NCI-H345 treated with DMSO at 0.1 percent for 48 hours (cell line): ENCODE results near the gene NPTXR.

Source experiments
- DNase-seq: peaks from one replicate; lab custom pipeline; 2025; ENCODE audit not compliant: unreplicated experiment; lab: John Stamatoyannopoulos, UW

NPTXR gene

DNA sequence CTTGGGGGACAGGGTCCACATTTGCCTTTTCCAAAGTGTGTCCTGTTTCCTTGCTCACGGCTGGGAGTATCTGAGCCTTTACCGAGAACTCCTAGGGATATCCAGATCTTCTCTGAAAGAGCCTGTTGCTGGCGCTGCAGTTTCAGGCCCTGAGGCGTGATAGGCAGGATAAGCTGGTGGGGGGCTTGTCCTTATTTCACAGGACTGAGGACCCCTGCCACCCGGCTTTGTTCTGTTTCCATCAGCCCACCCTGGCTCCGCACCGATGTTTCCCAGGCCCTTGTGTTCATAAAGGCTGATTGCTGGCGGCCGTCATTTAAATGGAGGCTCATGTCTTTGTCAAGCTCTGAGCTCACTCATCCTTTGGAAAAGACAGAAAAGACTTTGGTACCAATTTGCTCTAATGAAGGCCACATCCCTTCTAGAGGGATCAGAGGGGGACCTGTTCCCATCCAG is 9.4 kb upstream of the NPTXR start:
- no peak for DNase-seq

DNA sequence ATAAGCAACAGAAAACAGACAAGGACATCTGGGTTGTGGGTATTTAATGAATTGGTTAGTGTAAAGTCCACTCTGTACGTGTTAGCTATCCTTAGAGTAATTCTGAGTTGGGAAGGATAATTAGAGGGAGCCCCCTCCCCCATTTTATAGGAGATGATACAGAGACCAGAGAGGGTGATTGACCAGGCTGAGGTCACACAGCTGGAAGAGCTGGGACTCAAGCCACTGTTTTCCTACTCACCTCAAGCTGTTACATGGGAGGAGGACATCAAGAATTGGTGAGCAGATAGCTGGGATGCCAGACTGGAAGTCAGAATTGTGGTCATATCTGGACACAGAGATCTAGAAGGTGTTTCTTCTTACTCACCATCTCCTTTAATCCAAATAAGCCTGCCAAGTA is 8.7 kb upstream of the NPTXR start:
- DNase-seq: no peak

DNA sequence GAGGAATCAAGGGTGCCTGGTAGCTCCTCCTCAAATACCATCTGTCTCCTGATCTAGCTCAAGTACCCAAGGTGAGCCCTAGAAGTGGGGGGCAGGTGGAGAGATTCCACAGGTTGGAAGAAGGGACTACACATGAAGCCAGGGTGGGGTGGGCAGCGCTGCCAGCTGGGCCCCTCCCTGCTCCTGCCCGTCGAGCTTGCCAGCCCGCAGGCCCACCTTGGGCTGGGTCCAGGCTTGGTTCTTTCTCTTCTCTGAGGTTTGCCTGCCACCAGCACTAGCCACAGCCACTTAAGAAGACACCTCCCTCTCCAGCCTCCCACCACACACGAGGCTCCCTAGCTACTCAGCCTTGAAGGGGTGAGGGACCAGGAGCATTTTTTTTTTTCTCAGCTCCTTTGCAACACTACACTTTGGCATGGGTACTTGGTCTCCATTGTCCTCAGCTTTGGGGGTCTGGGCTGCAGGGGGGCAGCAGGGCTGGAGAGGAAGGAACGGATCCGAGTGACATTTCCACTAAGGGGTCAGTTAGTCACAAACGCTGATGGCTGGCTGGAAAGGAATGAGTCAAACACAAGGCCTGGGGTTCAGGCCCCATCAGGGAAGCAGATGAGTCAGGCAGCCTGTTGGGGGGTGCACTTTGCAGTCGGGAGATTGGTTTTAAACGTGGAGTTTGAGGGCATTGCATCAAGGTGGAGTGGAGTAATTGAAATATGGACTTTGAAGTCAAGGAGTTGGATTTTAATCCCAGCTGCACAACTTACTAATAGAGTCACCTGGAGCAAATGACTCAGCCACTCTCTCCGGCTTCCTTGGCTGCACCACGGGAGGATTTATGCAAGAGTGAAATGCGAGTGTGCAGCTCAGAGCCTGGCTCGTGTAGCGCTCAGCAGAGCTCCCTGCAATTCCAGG is 7.4 kb upstream of the NPTXR start:
- DNase-seq: no peak

DNA sequence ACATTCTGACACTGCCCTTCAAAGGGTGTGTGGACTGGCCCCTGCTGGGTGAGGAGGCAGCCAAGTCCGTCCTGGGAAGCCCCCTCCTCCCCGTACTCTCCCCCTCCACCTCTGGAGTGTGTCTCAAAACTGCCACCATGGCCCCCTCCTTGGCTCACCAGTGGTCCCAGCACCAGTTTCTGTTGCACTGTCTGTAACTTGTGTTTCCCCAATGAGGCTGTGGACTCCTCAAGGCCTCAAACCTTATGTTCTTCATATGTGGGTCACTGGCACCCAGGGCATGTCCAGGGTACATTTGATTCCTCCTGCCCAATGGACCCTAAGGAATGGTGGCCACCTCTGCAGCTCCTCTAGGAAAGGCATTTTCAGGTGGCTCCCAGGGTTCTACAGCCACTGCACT is 6.6 kb upstream of the NPTXR start:
- DNase-seq: no peak

DNA sequence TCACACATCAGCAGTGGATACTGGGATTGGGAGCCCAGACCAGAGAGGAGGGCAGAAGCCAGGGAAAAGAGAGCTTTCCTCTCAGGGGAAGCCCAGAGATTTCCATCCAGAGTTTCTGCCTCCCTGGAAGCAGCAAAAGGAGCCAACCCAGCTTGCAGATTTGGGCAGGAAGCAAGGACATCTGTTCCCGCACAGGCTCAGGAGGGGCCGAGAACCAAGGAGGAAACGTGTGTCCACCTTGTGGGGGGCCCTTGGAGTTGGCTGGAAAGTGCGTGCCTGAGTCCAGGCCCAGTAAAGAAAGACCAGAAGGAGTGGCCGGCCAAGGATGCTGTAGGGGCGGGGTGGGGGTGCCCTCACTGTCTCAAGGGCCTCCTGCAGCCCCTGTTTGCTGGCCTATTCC is 6.0 kb upstream of the NPTXR start:
- DNase-seq: no peak

DNA sequence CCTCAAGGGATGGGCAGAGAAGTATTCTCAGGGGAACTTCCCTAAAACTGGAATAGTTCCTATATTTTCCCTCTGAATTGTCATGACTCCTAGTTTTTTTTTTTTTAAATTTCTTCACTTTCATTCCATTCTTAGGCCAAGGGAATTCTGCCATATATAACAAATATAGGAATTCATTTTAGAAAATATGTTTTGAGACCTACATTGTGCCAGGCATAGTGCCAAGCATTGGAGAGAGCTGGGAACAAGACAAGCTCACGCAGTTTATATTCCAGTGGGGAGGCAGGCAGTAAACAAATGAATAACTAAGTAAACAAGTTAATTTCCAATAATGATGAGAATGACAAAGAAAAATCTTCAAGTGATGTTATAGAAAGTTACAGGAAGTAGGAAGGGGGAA is 2.6 kb upstream of the NPTXR start:
- no peak for DNase-seq

DNA sequence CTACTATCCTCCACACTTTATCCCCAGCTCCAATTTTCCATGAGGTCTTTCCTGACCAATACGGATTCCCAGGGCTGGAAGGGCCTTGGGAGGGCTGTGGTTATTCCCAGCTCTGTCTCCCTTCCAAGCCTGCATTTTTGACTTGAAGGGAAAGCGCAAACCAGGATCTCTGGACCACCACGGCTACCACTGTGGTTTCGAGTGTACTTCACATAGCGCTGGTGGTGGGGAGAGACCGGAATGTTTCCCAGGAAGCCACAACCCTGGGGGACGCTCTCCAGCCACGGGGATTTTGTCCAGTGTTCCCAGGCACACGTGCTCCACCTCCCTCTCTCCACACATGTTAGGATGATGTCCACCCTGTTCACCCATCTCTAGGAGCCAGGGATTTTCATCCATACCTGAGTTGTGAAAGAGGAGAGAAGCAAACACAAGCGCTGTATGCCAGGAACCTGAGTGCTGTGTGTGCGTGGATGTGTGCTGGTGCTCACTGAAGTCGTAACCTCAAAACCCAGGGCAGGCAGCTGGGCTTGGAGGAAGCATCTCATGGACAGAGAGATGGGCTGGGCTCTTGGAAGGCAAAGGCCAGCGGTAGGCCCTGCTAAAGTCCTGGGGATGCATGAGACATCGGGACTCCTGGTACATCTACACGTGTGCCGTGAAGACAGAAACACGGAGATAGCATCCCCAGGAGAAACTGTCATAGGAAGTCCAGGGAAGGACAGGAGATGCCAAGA is 1.3 kb upstream of the NPTXR start:
- no peak for DNase-seq

DNA sequence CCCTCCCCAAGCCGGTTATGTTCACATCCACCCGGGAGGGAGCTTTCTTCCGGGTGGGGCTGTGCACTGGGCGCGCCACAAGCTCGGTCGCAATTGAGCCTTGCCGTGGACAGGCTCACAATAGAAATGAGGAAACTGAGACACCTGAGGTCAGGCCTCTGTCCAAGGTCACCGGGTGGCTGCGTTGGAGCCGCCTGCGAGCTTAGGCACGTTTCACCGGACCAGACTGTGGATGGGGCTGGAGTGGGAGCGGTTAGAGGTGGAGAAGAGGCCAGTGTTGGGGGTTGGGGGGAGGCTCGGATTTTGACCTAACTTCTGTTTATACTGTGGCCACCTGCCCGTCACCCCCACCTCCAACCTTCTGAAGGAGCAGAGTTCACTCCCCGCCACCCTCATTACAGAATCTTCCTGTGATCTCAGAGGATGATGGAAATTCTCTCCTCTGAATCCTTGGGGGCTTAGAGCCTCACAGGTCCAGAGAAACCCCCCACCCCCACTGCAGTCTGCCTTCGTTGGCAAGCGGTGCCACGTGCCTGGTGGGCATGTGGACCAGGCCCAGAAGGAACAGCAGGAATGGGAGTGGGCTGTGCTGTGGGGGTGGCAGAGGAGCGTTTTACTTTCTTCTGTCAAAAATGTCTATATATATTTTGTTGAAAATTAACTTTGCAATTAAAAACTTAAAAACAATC is 631 bp upstream of the NPTXR start:
- no peak for DNase-seq

DNA sequence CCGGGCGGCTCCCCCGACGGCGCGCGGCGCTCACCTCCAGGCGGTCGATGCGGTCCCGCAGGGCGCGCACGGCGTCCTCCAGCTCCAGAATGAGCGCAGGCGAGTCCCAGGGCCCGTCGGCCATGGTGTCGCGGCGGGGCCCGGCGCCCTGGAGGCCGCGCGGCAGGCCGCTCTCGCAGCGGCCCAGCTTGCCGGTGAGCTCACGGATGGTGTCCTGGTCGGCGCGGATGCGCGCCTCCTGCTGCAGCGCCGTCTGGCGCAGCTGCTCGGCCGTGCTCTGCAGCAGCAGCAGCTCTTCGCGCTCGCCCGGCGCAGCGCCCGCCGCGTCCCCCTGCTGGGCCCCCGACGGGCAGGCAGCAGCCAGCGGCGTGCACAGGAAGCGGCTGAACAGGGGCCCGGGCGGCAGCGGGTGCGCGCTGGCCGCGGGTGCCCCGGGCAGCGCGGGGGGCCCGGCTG is 599 bp downstream of the NPTXR start:
- DNase-seq: peak; percentile 19

DNA sequence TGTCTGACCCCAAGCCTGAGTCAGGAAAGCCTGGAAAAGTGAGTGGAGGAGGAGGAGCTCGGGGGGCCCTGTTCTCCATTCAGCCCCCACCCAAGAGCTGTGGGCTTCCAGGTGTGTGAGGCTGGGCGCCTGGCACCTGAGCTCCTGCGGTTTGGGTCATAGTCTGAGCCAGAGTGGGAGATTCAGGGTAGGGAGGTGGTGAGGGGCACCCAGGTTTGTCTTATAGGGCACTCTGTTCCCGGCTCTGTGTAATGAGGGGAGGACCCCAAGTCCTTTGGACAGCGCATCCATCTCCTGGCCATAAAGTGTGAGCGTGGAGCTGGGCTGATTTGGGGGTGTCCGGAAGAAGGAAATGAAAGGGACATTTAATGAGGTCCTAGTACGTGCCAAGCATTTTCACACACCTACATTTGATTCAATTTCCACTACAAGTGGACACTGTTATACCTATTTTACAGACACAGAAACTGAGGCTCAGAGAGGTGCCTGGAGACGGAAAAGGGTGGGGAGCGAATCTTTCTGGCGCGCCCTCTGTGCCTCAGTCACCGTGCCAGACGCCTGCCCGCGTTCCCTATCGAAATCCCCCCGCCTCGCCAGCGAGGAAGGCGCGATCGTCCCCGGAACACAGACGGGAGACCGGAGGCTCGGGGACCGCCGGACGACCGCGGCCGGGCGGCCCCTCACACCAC is 1.2 kb downstream of the NPTXR start:
- no peak for DNase-seq

DNA sequence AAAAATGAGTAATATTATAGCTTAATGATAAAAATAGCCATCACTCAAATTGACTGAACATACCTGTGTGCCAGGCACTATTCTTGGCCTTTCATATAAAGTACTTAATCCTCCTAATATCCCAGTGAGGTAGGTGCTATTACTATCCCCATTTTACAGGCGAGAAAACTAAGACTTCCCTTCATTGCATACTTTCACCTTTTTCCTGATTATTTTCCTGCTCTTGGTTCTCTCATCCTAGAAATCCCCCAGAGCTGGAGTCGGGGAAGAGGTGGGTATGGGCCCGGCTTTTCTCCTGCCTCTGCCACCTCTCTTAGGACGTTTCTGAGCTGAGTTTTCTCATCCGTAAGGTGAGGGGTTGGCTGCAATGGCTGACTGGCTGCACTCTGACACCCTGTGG is 2.2 kb downstream of the NPTXR start:
- no peak for DNase-seq

DNA sequence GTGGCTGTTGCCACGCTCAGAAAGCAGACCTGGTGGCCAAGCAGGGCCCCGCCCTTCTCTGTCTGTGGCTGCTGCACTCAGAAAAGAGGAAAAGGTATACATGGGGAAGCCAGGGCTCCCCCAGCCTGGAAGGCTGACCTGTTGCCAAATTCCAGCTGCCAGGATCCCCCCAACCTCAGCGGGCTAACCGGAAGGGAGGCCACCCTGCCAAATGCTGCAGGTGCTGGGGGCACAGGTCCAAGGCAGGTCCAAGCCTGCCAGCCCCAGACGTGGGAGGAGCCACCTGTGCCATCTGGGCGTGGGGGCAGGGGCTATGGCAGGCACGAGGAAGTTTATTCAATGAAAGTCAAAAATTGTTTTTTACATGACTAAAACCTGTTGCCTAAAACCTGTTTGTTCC is 2.6 kb downstream of the NPTXR start:
- DNase-seq: no peak

DNA sequence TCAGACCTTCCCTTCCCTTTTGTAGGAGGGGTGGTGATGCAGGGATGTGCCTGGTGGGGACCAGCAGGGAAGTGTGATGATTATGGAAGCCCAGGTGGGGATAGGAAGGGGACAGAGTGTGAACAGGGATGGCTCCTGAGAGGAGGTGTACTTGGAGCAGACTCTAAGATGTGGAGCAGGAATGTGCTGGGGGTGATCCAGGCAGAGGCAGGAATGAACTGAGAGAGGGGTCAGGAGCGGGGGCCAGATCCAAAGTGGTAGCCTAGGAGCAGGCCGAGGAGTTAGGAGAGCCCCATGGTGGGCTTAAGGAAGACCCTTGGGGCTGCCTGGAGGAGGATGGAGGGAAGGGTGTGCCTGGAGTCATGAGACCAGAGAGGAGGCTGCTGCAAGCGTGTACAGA is 3.7 kb downstream of the NPTXR start:
- DNase-seq: no peak

DNA sequence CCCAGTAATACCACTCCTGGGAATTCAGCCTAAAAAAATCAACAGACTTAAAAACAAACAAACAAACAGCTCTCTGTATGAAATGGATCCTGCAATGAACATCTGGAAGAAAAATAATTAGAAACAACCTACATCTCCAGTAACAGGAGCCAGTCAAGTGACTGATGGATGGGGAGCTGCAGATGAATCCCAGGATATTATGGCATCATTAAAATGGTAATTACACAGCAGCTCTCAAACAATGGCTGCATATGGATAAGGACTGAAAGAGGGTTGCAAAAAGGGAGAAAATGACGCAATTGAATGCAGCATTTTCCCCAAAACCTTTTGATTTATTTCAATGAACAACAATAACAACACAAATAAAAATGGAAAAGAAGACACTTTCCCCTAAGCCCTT is 4.1 kb downstream of the NPTXR start:
- DNase-seq: no peak

DNA sequence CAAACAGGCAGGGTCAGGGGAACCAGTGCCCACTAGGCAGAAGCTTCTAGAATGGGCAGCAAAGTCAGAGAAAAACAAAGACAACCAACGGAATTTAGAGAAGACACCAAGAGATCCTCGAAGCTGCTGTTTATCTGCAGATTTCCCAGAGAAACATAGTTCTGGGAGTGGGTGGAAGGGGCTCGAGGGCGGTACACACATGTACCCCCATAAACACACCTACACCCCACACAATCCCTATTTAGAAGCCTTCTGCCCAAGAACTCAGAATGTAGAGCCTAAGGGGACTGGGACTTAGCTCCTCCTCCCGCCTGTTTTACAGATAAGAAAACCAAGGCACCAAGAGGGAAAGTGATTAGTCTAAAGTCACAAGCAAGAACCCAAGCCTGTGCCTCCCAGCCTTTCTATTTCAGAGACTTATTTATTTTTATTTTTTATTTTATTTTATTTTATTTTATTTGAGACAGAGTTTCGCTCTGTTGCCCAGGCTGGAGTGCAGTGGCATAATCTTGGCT is 6.4 kb downstream of the NPTXR start:
- no peak for DNase-seq

DNA sequence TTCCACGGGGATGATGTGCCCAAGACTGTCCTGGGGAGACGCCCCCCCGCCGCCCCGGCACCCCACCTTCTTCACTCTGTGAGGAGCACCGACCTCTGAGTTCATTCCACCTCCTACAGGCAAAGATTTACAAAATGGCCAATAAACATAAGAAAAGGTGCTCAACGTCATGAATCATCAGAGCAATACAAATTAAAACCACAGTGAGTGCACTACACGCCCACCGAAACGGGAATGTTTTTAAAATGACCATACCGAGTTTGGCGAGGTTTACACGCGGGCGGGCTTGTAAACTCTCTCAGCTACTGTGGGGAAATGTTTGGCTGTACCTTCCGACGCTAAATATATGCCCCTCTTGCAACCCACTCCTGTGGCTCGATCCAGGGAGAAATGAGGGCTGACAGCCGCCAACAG is 7.9 kb downstream of the NPTXR start:
- DNase-seq: no peak

DNA sequence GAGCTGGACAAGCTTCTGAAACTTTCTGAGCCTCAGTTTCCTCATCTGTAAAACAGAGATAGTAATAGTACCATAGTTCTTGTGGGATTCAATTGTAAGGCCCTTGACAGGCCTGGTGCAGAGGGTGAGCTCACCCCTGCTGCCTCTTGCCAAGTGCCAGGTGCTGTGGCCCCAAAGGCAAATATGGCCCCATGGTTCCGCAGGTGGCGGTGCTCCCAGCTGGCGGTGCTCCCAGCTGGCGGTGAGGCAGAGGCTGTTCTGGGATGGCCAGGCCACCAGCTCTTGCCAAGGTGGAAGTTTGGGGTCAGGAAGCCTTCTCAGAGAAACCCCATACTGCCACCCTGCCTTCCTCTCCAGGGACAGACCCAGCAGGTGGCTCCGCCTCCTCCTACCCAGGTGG is 8.8 kb downstream of the NPTXR start:
- no peak for DNase-seq

DNA sequence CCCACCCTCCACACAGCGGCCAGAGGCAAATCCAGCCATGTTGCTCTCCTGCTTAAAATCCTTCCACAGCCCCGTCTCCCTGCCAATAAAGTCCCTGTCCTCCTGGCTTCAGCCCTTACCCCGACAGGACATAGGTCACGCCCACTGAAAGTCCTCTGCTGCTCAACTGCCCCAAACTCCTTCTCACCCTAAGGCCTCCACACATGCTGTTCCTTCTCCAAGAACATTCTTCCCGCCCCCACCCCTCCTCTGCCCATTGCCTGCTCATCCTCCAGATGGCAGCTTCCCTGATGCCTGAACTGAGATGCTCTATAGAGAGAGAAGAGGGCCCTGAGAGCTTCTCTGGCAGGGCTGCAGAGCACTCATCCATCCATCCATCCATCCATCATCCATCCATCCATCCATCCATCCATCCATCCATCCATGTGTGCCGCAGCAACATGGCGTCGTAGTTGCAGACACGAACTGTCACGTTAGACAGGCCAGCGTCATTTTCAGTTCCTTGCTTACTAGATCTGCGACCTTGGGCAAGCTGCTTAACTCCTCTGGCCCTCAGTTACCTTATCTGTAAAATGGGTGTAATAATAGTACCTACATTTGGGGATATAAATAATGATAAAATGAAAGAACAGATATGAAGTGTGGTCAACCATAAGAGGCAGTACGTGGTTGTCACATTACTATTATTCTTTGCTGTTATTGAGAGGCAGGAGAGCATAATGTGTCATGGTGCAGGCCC is 9.4 kb downstream of the NPTXR start:
- no peak for DNase-seq

DNA sequence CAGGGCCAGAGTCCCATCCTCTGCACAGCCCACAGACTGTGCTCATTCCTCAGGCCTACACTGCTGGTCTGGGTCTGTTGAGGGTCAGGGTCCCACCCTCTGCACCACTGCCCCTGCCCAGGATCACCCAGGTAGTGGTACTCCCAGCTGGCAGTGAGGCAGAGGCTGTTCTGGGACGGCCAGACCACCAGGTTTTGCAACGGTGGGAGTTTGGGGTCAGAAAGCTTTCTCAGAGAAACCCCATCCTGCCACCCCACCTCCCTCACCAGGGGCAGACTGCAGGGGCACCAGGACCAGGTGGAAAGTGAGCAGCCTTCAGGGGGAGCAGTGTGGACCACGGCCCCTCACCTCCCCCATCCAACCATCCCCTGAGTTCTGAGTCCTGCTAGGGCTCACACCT is 10.8 kb downstream of the NPTXR start:
- no peak for DNase-seq
